Large intestine (tissue), 3 donors: ENCODE results near the gene SAMD7. TPM values are rescaled to one million over a fixed set of nuclear protein-coding genes. Genes with fewer than 3 reads are reported as not detected.

ENCODE experiments used
- DNase-seq, 2 donors: peaks; one replicate each; pipeline versions ENCODE4 v3.0.0 to v3.0.0-alpha.2; 2013
- H3K27ac ChIP-seq: one replicate; pipeline ENCODE4 v1.5.1; 2013; ENCODE audit warnings: low read length
- H3K27me3 ChIP-seq: 2 replicates; pipeline ENCODE4 v1.6.1; 2013; ENCODE audit warnings: low read length; ENCODE audit not compliant: control insufficient read depth, insufficient read depth
- H3K36me3 ChIP-seq: 2 replicates; pipeline ENCODE4 v1.6.1; 2013; ENCODE audit warnings: low read length; ENCODE audit not compliant: control insufficient read depth, insufficient read depth
- H3K4me1 ChIP-seq: one replicate; pipeline ENCODE4 v1.6.1; 2013; ENCODE audit warnings: low read length; ENCODE audit not compliant: control insufficient read depth, insufficient read depth
- H3K4me3 ChIP-seq: one replicate; pipeline ENCODE4 v1.5.1; 2013; ENCODE audit warnings: low read length
- H3K9me3 ChIP-seq: one replicate; pipeline ENCODE4 v1.6.1; 2013; ENCODE audit warnings: mild to moderate bottlenecking, low read depth, low read length, moderate library complexity; ENCODE audit not compliant: control insufficient read depth
- WGBS: methylation state at CpG from one replicate; pipeline ENCODE4 v1.1.5; 2013; ENCODE audit warnings: low lambda C conversion rate; ENCODE audit not compliant: insufficient coverage; 5-methylcytosine and 5-hydroxymethylcytosine counted together
- polyA plus RNA-seq: library from polyadenylated mRNA; unstranded; fragments of 120-200 nt; gene quantifications from one replicate; pipeline ENCODE4 v1.2.1, GENCODE V29; 2013

The SAMD7 gene
- polyA plus RNA-seq, 1 donor = not detected

GRCh38 chr3:169907944-169908343 lies 3.4 kb upstream of the SAMD7 start:
- no peaks in the 10 kb centered on the region for H3K36me3 ChIP-seq
- no CpG with 5 or more reads among the region's 4 CpGs for WGBS
- H3K27ac ChIP-seq = no peak overlapping the region
- H3K9me3 ChIP-seq = no peaks in the 10 kb centered on the region
- no peaks in the 10 kb centered on the region for H3K27me3 ChIP-seq
- H3K4me3 ChIP-seq = no peak overlapping the region
- H3K4me1 ChIP-seq = no peaks in the 10 kb centered on the region
- no peak for DNase-seq

GRCh38 chr3:169913323-169913722 lies 2.0 kb downstream of the SAMD7 start:
- H3K36me3 ChIP-seq = no peaks in the 10 kb centered on the region
- no CpG with 5 or more reads among the region's 3 CpGs for WGBS
- H3K4me3 ChIP-seq = no peak overlapping the region
- DNase-seq = no peak
- no peaks in the 10 kb centered on the region for H3K27me3 ChIP-seq
- no peaks in the 10 kb centered on the region for H3K4me1 ChIP-seq
- no peak overlapping the region for H3K27ac ChIP-seq
- no peaks in the 10 kb centered on the region for H3K9me3 ChIP-seq

- Histone ChIP-seq H3K4me1 (no peaks in the 10 kb centered on the region), H3K4me3 (no peak overlapping the region), H3K27ac (no peak overlapping the region), H3K27me3 (no peaks in the 10 kb centered on the region), H3K9me3 (no peaks in the 10 kb centered on the region), H3K36me3 (no peaks in the 10 kb centered on the region)
- no peak for DNase-seq
- 100% methylated on average over 1 of the region's 2 CpGs for WGBS
These were observed 2.9 kb downstream of the SAMD7 start for GRCh38 chr3:169914321-169914720.

- H3K4me1 ChIP-seq = no peaks in the 10 kb centered on the region
- no CpG with 5 or more reads among the region's 8 CpGs for WGBS
These were observed 11.8 kb downstream of the SAMD7 start for GRCh38 chr3:169923189-169923588.

GRCh38 chr3:169923831-169924230 lies 12.5 kb downstream of the SAMD7 start:
- no peaks in the 10 kb centered on the region for H3K27me3 ChIP-seq
- H3K4me1 ChIP-seq = no peaks in the 10 kb centered on the region
- DNase-seq = no peak
- H3K4me3 ChIP-seq = no peak overlapping the region
- H3K27ac ChIP-seq = no peak overlapping the region
- 83% methylated on average over 1 of the region's 1 CpG for WGBS
- no peaks in the 10 kb centered on the region for H3K9me3 ChIP-seq
- no peaks in the 10 kb centered on the region for H3K36me3 ChIP-seq

More at GRCh38 chr3:169923189-169923588, 11.8 kb downstream of the SAMD7 start:
- Histone ChIP-seq H3K4me3 (no peak overlapping the region), H3K27me3 (no peaks in the 10 kb centered on the region), H3K27ac (no peak overlapping the region), H3K36me3 (no peaks in the 10 kb centered on the region), H3K9me3 (no peaks in the 10 kb centered on the region)
- peak; percentile 28 to 48 for DNase-seq

GRCh38 chr3:169929830-169930519 lies 18.6 kb downstream of the SAMD7 start:
- no peak overlapping the region for H3K4me3 ChIP-seq
- no CpG with 5 or more reads among the region's 3 CpGs for WGBS

GRCh38 chr3:169930843-169931242 lies 19.5 kb downstream of the SAMD7 start:
- Histone ChIP-seq H3K36me3 (no peaks in the 10 kb centered on the region), H3K9me3 (no peaks in the 10 kb centered on the region), H3K27me3 (no peaks in the 10 kb centered on the region), H3K27ac (no peak overlapping the region), H3K4me1 (no peaks in the 10 kb centered on the region), H3K4me3 (no peak overlapping the region)
- no peak for DNase-seq
- 80% methylated on average over 1 of the region's 3 CpGs for WGBS

More at GRCh38 chr3:169929830-169930519, 18.6 kb downstream of the SAMD7 start:
- no peaks in the 10 kb centered on the region for H3K4me1 ChIP-seq
- no peaks in the 10 kb centered on the region for H3K27me3 ChIP-seq
- H3K27ac ChIP-seq = no peak overlapping the region
- DNase-seq = no peak
- H3K36me3 ChIP-seq = no peaks in the 10 kb centered on the region
- no peaks in the 10 kb centered on the region for H3K9me3 ChIP-seq

- no peak overlapping the region for H3K4me3 ChIP-seq
- H3K9me3 ChIP-seq = no peaks in the 10 kb centered on the region
- no peaks in the 10 kb centered on the region for H3K27me3 ChIP-seq
- no peaks in the 10 kb centered on the region for H3K4me1 ChIP-seq
- DNase-seq = no peak
- no peaks in the 10 kb centered on the region for H3K36me3 ChIP-seq
- WGBS = no CpG with 5 or more reads among the region's 14 CpGs
- no peak overlapping the region for H3K27ac ChIP-seq
These were observed 20.6 kb downstream of the SAMD7 start for GRCh38 chr3:169931747-169932520.

- H3K27ac ChIP-seq = no peak overlapping the region
- no peaks in the 10 kb centered on the region for H3K27me3 ChIP-seq
- no peaks in the 10 kb centered on the region for H3K36me3 ChIP-seq
- DNase-seq = no peak
- H3K9me3 ChIP-seq = no peaks in the 10 kb centered on the region
- WGBS = no CpG with 5 or more reads among the region's 1 CpG
- no peaks in the 10 kb centered on the region for H3K4me1 ChIP-seq
- no peak overlapping the region for H3K4me3 ChIP-seq
These were observed 27.9 kb downstream of the SAMD7 start for GRCh38 chr3:169939320-169939719.

GRCh38 chr3:169939751-169940150 lies 28.4 kb downstream of the SAMD7 start:
- no peak for DNase-seq
- H3K4me1 ChIP-seq = no peaks in the 10 kb centered on the region
- no peaks in the 10 kb centered on the region for H3K27me3 ChIP-seq
- no peak overlapping the region for H3K4me3 ChIP-seq
- H3K27ac ChIP-seq = no peak overlapping the region
- no peaks in the 10 kb centered on the region for H3K9me3 ChIP-seq
- no CpG with 5 or more reads among the region's 5 CpGs for WGBS
- no peaks in the 10 kb centered on the region for H3K36me3 ChIP-seq
